ENCODE measurements around the gene RBM20. TPM values are rescaled to one million over a fixed set of nuclear protein-coding genes. Genes with fewer than 3 reads are reported as not detected.

RBM20 gene
- total and polyA plus RNA-seq, 2 experiments from 2014 or later = 3.7 to 4.0 TPM

DNA sequence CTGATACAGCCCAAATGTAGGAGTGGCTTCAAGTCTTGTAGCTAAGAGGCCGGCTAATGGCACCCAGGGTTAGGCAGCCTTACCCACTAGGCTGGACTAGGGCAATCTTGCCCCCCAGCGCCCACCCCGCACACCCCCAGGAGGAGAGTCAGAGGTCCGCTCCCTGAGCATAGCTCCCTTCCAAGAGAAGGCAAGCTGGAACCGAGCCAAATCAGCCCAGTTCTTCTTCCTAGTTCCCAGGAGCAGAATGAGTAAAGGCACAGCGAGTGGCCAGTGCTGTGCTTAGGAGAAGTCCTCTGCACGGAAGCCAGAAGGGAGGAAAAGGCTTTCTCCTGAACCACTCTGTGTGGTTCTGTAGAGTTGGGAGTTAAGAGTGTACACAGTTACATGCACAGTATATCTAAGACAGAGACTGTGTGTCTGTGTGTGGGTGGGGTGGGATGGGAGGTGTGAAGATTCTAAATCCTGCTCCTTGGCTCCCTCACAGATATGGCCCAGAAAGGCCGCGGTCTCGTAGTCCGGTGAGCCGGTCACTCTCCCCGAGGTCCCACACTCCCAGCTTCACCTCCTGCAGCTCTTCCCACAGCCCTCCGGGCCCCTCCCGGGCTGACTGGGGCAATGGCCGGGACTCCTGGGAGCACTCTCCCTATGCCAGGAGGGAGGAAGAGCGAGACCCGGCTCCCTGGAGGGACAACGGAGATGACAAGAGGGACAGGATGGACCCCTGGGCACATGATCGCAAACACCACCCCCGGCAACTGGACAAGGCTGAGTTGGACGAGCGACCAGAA is 167.8 kb downstream of the RBM20 start:
- H3K27me3 ChIP-seq = no peaks in the 10 kb centered on the region
- no peaks in the 10 kb centered on the region for H3K79me2 ChIP-seq
- H3K9me2 ChIP-seq (replicated peaks; ENCODE audit: insufficient read depth) = no peaks in the 10 kb centered on the region
- H3K4me3 ChIP-seq = no peak overlapping the region
- DNase-seq (ENCODE audit: low spot score) = no peak
- 93% methylated on average over 23 of the region's 23 CpGs for WGBS (ENCODE audit: low lambda C conversion rate, missing lambda C conversion rate)
- H3K27ac ChIP-seq = no peak overlapping the region
- no peaks in the 10 kb centered on the region for H3K4me1 ChIP-seq (ENCODE audit: insufficient read depth)
- H3K4me2 ChIP-seq = no peak overlapping the region
- no peaks in the 10 kb centered on the region for H4K20me1 ChIP-seq (ENCODE audit: insufficient read depth, poor library complexity, severe bottlenecking)
- H3K36me3 ChIP-seq (replicated peaks; ENCODE audit: insufficient read depth, low read depth) = no peaks in the 10 kb centered on the region
- no peak overlapping the region for H2AFZ ChIP-seq
- no peak for TF ChIP-seq EZH2 (IDR thresholded peaks at IDR 0.05; ENCODE audit: borderline replicate concordance)
- TF ChIP-seq EZH2phosphoT487 (IDR thresholded peaks at IDR 0.05; ENCODE audit: low read depth, severe bottlenecking, unreplicated experiment) = no peak
- TF ChIP-seq, protein P1, sequence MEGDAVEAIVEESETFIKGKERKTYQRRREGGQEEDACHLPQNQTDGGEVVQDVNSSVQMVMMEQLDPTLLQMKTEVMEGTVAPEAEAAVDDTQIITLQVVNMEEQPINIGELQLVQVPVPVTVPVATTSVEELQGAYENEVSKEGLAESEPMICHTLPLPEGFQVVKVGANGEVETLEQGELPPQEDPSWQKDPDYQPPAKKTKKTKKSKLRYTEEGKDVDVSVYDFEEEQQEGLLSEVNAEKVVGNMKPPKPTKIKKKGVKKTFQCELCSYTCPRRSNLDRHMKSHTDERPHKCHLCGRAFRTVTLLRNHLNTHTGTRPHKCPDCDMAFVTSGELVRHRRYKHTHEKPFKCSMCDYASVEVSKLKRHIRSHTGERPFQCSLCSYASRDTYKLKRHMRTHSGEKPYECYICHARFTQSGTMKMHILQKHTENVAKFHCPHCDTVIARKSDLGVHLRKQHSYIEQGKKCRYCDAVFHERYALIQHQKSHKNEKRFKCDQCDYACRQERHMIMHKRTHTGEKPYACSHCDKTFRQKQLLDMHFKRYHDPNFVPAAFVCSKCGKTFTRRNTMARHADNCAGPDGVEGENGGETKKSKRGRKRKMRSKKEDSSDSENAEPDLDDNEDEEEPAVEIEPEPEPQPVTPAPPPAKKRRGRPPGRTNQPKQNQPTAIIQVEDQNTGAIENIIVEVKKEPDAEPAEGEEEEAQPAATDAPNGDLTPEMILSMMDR (IDR thresholded peaks at IDR 0.05; ENCODE audit: poor library complexity) = no peak
- no peaks in the 10 kb centered on the region for H3K9me3 ChIP-seq (ENCODE audit: low read depth)

DNA sequence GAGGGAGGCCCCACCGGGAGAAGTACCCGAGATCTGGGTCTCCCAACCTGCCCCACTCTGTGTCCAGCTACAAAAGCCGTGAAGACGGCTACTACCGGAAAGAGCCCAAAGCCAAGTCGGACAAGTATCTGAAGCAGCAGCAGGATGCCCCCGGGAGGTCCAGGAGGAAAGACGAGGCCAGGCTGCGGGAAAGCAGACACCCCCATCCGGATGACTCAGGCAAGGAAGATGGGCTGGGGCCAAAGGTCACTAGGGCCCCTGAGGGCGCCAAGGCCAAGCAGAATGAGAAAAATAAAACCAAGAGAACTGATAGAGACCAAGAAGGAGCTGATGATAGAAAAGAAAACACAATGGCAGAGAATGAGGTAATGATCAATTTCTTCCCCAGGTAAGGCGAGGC is 168.4 kb downstream of the RBM20 start:
- Histone ChIP-seq H3K27ac (no peak overlapping the region), H2AFZ (no peak overlapping the region), H3K9me3 (ENCODE audit: low read depth) (no peaks in the 10 kb centered on the region), H3K4me3 (no peak overlapping the region), H3K4me2 (no peak overlapping the region), H3K9me2 (replicated peaks; ENCODE audit: insufficient read depth) (no peaks in the 10 kb centered on the region), H3K36me3 (replicated peaks; ENCODE audit: insufficient read depth, low read depth) (no peaks in the 10 kb centered on the region), H3K79me2 (no peaks in the 10 kb centered on the region), H4K20me1 (ENCODE audit: insufficient read depth, poor library complexity, severe bottlenecking) (no peaks in the 10 kb centered on the region), H3K27me3 (no peaks in the 10 kb centered on the region), H3K4me1 (ENCODE audit: insufficient read depth) (no peaks in the 10 kb centered on the region)
- DNase-seq (ENCODE audit: low spot score) = no peak
- 88% methylated on average over 12 of the region's 12 CpGs for WGBS (ENCODE audit: low lambda C conversion rate, missing lambda C conversion rate)
- TF ChIP-seq EZH2phosphoT487 (IDR thresholded peaks at IDR 0.05; ENCODE audit: low read depth, severe bottlenecking, unreplicated experiment) = no peak

DNA sequence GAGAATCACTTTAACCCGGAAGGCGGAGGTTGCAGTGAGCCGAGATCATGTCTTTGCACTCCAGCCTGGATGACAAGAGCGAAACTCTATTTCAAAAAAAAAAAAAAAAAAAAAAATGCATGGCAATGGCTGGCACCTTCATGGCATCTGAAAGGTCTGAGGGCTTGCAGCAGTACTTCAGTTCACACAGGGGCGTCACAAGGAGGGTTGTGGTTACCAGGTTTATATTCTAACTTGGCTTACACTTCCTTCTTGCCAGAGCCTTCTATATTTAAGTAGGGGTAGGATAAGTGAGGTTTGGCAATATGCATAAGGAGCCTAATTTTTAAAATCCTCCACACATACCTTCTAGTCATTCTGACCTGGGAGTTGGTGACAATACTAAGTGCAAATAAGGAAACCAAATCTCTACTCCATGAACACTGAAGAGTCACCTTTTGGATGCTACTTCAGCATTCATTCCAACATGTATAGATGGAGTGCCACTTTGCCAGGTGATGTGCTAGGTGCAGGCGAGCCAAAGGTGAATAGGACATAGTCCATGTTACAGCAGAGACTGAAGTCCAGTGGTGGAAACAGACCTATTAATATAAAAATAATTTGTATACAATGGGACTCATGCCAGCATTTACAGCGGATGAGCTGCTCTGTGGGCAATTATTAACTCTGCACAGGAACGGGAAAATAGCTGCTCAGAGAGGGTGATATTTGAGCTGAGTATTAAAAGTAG is 169.8 kb downstream of the RBM20 start:
- no peak overlapping the region for H2AFZ ChIP-seq
- H4K20me1 ChIP-seq (ENCODE audit: insufficient read depth, poor library complexity, severe bottlenecking) = no peaks in the 10 kb centered on the region
- H3K36me3 ChIP-seq (replicated peaks; ENCODE audit: insufficient read depth, low read depth) = no peaks in the 10 kb centered on the region
- H3K9me2 ChIP-seq (replicated peaks; ENCODE audit: insufficient read depth) = no peaks in the 10 kb centered on the region
- no peaks in the 10 kb centered on the region for H3K9me3 ChIP-seq (ENCODE audit: low read depth)
- H3K27ac ChIP-seq = no peak overlapping the region
- 92% methylated on average over 8 of the region's 8 CpGs for WGBS (ENCODE audit: low lambda C conversion rate, missing lambda C conversion rate)
- no peak overlapping the region for H3K4me2 ChIP-seq
- H3K27me3 ChIP-seq = no peaks in the 10 kb centered on the region
- DNase-seq (ENCODE audit: low spot score) = no peak
- TF ChIP-seq EZH2 (IDR thresholded peaks at IDR 0.05; ENCODE audit: borderline replicate concordance) = no peak
- TF ChIP-seq, protein P1 (IDR thresholded peaks at IDR 0.05; ENCODE audit: poor library complexity) = no peak
- no peaks in the 10 kb centered on the region for H3K79me2 ChIP-seq
- no peak overlapping the region for H3K4me3 ChIP-seq
- peaks cover 7% of the 10 kb centered on the region for H3K4me1 ChIP-seq (ENCODE audit: insufficient read depth)

DNA sequence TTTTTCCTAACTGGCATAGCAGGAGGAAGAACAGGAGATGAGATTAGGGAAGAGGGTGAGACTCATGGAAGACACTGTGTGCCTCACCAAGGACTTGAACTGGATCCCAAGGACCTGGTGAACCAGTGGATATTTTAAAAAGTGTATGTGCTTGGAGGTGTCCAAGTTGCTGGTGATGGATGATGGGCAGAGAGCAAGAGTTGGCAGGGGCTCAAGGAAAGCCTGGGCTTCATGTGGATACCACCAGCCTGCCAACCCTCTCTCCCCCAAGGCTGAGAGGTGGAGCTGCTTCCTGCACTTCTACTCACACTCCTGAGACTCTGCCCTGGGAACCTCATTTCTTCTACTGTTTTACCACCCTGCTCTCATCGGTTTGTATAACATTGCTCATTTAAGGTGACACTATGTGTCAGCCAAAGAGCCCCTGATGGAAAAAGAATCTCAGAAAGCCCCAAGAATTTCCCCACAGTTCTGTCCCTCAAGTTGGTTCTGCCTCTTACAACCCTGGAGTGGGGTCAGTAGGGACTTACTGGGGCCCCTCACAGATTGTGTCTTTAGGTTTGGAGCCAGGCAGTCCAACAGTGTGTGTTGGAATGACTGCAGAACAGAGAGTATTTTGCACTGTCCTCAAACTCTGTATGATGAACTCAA is 171.3 kb downstream of the RBM20 start:
- DNase-seq (ENCODE audit: low spot score) = no peak
- no peaks in the 10 kb centered on the region for H3K36me3 ChIP-seq (replicated peaks; ENCODE audit: insufficient read depth, low read depth)
- WGBS (ENCODE audit: low lambda C conversion rate, missing lambda C conversion rate) = 85% methylated on average over 1 of the region's 1 CpG
- no peak overlapping the region for H2AFZ ChIP-seq
- no peak overlapping the region for H3K4me3 ChIP-seq
- H3K27me3 ChIP-seq = no peaks in the 10 kb centered on the region
- H3K9me3 ChIP-seq (ENCODE audit: low read depth) = no peaks in the 10 kb centered on the region
- TF ChIP-seq EZH2 (IDR thresholded peaks at IDR 0.05; ENCODE audit: borderline replicate concordance) (no peak), EZH2phosphoT487 (IDR thresholded peaks at IDR 0.05; ENCODE audit: low read depth, severe bottlenecking, unreplicated experiment) (no peak)
- TF ChIP-seq, protein P1 (IDR thresholded peaks at IDR 0.05; ENCODE audit: poor library complexity) = no peak
- H4K20me1 ChIP-seq (ENCODE audit: insufficient read depth, poor library complexity, severe bottlenecking) = no peaks in the 10 kb centered on the region
- H3K27ac ChIP-seq = no peak overlapping the region
- H3K4me2 ChIP-seq = no peak overlapping the region
- peaks cover 22% of the 10 kb centered on the region for H3K4me1 ChIP-seq (ENCODE audit: insufficient read depth)
- H3K9me2 ChIP-seq (replicated peaks; ENCODE audit: insufficient read depth) = no peaks in the 10 kb centered on the region
- H3K79me2 ChIP-seq = no peaks in the 10 kb centered on the region

Data from hepatocyte (in vitro differentiated cells).